Stimulated activated CD8-positive, alpha-beta memory T cell treated with anti-CD3 and anti-CD28 coated beads, Interleukin-15, amount 100 ng/mL, for 48 hours (primary cell): ENCODE measurements around the gene DOK7.
"Not testable (repeated sequence)": the region's sequence is repeated elsewhere in the genome, so short reads cannot be mapped to it uniquely, and the experiment has no call there.

Source experiments
- DNase-seq, 2 donors: peaks; one replicate each; pipeline ENCODE4 v3.0.0-alpha.2; 2020; ENCODE audit warnings: low read depth in 2 of 2

DOK7 gene

DNA sequence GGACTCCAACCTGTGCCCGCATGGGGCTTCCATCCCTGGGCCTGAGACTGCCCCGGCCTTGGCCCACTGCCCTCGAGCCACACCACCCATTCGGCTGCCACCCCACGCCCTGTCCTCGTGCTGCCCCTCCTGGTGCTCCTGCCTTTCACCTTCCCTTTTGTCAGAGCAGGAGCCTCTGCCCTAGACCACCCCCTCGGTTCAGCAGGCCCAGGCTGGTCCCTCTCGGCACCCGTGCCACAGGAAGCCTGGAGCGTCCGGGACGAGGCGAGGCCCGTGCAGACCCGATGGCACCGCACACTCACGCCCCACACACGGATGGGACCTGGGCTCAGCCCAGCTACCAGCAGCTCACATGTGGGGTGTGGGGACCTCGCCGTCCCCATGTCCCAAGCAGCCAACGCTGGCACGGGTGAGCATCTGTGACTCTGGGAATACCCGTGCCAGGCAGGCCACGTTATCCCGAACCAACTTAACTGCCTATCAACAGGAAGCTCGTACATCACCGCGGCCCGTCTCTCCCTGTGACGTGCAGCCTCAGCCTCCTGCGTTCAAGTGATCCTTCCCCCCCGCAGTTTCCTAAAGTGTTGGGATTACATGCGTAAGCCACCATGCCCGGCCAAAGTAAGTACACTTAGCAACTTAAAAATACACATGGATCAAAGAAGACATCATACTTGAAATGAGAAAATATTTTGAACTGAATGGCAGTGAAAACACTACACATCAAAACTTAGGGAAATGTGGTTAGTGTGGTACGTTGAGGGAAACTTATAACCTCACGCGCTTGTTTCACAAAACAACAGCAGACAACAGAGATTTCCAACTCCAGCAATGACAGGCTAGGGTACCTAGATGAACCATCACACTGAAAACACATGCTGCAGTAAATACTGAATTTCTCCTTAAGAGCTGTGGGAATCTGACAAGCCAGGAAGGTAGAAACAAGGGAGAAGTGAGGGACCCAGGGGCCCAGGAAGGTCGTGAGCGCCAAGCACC is 40.1 kb downstream of the DOK7 start:
- DNase-seq, result no peak

DNA sequence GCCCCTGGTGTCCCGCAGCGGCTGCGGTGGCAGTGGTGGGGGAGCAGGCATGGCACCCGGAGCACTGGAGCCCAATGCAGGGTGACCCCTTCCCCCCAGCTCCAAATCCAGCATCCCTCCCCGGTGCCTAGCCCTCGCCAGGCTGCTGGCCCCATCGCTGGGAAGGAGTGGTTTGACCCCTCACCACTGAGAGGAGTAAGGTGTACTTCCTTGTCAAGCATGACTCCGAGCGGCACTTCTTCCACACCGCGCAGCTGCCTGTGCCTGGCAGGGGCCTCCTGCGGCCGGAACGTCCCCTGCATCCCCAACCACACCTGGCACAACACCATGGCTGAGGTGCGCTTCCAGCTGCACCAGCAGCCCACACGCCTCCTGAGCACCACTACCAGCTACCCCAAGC is 42.1 kb downstream of the DOK7 start:
- no peak for DNase-seq

DNA sequence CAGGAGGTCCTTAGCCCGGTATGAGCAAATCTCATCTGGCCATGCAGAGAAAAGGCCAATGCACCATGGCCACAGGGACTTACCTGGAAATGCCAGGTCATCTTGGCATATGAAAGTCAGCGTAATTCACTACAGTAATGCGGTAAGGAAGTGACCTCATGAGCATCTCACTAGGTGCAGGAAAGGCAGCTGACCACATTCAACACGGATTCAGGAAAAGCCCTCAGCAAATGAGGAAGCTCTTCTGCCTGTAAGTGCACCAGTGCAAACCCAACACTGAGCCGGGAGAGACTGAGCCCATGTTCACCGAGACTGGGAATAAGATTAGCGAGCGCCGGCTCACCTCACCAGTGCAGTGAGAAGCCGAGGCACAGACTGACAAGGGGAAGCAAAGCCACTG is 45.4 kb downstream of the DOK7 start:
- DNase-seq, result no peak

DNA sequence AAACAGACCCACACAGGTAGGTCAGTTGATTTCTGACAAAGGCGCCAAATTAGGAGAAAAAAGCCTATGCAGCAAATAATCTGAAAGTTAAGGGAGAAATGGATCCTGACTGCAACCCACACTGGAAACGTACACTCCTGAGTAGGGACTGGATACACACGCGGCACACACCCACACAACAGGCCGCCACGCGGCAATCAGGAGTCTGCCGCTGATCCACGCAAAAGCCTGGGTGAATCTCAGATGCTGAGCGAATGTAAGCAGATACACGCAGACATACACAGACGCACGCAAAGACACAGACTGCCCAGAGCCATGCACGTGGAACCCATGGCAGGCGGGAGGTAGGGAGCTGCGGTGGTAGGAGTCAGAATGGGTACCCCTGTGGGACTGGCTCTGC is 47.4 kb downstream of the DOK7 start:
- DNase-seq, result no peak

DNA sequence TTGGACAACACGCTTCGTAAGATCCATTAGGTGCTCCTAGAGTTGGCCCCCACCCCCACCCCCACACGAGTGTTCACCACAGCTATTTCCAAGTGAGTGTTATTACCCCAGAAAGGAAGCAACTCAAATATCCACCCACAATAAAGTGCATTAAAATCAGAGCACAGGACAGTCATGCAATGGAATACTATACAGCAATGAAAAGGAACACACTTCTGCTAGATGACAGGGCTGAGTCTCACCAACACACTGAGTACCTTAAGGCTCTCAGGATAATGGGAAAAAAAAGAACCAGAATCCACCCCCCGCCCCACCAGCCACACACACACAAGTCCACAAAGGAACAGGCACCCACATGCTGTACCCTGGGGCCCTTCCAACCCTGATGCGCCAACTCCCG is 48.1 kb downstream of the DOK7 start:
- no peak for DNase-seq

DNA sequence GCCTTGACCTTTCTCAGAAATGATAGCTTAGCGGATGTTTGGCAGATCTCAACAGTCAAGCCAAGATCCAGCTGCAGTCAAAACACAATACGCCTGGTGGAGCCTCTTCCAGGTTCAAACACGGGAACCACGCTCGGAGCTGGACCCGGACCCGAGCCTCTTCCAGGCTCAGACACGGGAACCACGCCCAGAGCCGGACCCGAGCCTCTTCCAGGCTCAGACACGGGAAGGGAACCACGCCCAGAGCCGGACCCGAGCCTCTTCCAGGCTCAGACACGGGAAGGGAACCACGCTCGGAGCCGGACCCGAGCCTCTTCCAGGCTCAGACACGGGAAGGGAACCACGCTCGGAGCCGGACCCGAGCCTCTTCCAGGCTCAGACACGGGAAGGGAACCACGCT is 48.5 kb downstream of the DOK7 start:
- not testable (repeated sequence) for DNase-seq

DNA sequence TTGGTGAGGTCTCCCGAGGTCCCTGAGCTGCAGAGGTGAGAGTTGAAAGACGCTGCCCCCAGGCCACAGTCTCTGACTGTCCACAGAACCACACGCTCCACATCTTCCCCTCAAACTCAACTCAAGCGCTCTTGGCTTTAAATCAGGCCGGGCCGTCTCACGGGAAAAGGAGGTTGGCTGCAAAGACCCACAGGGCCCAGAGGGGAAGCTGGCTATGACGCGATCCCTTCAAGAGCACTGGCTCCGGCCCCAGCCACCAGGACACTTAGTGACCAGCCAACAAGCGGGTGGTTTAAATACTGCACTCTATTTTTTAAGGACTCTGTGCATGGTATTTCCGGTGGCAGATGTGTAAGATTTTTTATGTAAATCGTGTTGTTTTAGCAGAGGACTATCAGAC is 49.2 kb downstream of the DOK7 start:
- DNase-seq, result no peak

DNA sequence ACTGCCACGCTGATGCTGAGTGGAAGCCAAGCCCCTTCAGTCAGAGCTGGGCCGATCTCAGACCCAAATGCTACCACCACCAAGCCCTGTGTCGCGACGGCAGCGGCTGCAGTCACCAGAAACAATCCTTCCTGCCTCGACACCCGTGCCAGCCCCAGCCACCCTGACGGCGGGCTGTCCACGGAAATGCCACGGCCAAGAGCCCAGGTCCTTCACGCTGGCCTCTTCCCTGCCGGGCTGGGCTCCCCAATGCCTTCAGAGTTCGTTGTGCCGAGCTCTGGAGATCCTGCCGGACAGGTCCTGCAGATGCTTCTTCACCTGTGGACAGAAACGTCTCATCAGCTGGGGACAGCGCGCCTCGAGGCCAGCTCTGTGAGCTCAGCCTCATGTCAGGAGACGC is 49.6 kb downstream of the DOK7 start:
- DNase-seq, result no peak

DNA sequence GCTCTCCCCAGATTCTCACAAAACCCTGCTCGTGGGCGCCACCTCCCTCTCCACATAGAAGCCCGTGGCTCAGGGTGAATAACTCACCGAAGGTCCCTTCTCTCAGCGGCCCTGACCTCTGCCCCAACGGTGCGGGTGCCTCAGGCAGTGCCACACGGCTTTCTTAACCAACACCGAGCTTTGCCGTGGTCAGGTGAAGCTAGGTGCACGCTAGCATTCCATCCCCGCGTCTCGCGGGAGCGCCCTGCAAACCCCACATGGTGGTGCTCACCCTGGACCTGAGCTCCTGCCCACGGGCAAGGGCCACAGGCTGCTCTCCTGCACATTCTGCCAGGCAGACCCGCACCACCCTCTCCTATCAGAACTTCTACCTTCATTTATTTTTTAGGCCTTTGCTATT is 50.7 kb downstream of the DOK7 start:
- DNase-seq, result no peak

DNA sequence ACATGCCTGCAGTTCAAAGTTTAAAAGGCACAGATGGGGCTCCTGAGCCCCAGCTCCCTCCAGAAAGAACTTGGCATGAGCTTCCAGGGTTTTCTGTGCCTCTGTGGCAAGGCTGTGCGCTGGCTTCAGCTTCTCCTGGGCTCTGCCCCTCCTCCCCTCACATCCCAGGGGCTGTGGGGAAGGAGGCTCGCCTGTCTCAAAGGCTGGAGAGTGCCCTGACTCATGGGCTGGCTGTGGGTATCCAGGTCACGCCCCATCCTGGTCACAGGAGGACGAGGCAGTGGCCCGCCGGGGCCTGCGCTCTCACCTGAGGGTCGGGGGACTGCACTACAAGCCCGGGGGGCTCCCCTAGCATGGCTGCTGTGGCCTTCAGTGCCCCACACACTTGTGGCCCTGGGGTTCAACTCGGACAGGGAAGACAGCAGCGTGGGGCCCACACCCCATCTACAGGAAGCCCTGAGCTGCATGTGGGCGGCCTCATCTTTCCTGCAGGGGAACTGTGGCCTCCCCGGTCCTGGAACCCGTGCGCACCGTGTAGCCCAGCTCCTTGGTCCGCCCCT is 51.2 kb downstream of the DOK7 start:
- no peak for DNase-seq

DNA sequence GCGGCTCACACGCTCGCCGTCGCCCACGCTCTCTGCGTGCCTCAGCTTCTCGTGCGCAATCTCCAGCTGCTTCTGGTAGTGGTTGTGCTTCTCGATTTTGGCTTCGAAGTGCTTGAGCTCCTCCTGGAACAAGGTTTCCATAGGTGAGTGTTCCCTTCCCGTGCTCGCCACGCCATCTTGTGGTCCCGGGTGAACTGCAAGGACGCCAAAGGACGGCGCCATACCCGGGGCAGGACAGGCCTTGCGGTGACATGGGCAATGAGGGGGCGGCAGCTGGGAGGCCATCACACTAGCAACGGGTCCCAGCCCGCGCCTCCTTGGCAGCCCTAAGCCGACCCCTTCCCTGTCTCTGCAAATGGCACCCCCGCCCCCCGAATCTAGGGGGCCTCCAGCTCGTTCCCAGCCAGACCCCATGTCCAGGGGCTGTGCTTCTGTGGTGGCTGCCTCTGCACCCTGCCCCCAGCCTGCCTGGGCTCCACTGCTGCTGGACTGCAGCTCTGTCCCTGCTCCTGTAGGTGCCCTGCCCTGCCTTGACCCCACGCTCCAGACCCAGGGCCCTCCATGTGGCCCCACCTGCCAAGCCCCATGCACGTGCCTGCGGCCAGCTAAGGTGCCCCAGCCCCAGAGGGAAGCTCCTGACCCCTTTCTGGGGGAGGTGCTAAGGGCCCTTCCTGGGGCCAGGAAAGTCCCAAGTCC is 51.8 kb downstream of the DOK7 start:
- DNase-seq, result no peak

DNA sequence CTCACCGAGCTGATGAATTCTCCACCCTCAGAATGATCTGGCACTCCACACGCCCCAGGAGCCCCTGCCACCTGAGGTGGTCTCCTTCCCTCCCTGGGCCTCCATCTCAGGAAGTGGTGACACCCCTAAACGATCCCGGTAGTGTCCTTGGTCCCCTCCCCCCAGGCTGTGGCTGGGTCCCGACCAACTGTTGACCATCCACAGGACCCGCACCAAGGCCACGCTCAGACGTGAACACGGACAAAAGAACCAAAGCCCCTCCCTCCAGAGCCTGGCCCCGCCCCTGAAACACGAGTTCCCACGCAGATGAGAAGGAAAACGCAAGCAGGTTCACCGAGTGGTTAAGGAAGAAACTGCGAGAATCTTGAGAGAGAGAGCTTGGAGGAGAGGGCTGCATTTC is 52.5 kb downstream of the DOK7 start:
- no peak for DNase-seq

DNA sequence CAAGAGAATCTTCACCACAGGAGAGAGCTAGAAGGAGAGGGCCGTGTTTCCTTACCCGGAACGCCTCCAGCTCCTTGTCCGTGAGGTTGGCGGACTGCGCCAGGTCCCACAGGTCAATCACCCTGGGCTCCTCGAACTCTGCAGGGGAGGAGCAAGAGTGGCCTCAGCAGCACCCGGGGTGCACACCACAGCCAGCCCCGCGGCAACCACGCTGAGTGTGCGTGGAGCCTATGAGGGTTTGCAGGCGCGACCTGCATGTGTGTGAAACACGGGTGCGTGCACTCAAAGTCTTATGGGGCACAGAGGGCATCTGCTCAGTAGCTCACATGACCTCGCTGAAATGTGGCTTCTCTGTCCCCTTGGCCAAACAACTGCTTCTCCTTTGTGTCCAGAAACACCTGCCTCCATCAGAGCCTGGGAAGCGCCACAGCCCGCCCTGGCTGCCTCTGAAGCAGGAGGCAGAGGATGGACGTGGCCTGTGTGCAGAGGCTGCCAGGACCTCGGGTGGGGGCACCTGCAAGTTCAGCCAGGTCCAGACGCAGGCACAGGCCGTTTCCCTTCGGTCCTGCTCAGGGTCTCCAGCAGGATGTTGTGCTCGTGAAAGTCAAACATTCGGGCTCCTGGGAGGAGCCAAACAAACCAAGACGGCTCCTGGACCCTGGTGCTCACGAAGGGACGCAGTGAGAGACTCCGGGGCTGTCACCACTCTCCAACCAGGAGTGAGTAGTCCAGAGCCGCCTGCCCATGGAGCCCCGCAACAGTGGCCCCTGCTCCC is 53.1 kb downstream of the DOK7 start:
- no peak for DNase-seq

DNA sequence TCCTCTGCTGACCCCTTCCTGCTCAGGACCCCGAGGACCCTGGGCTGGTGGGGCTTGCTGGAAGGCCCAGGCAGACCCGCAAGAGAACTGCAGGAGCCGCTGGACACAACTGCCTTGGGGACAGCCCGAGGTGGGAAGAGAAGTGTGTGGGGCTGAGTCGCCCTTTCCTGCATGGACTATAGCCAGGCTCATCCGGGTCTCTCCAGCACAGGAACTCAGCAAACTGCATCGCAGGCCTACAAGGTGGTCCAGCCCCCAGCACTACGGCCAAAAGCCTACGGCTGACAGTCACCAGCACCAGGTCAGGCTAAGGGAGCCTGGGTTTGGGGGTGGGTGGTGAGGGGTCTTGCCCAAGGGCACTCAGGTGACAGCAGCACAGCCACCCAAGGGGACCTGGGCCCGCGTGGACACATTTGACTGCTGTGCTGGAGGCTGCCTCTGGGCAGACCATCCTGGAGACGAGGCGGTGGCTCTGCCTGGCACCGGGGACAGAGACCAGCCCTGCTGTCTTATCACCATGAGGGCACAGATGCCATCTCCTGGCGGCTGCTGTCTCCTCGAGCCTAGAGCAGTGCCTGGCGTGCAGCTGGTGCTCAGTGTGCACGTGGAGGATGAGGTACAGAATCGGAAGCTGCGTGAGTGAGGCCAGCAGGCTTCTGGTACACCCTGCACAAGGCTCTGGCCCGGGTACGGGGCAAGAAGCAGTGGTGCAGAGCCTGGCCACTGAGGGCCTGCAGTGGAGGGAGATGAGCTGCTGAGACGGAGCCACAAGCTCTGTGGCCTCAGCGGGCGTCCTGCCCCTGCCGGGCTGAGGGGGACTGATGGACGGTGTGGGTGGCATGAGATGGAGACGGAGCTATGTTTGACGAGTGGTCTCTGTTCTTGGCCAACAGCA is 54.0 kb downstream of the DOK7 start:
- no peak for DNase-seq

DNA sequence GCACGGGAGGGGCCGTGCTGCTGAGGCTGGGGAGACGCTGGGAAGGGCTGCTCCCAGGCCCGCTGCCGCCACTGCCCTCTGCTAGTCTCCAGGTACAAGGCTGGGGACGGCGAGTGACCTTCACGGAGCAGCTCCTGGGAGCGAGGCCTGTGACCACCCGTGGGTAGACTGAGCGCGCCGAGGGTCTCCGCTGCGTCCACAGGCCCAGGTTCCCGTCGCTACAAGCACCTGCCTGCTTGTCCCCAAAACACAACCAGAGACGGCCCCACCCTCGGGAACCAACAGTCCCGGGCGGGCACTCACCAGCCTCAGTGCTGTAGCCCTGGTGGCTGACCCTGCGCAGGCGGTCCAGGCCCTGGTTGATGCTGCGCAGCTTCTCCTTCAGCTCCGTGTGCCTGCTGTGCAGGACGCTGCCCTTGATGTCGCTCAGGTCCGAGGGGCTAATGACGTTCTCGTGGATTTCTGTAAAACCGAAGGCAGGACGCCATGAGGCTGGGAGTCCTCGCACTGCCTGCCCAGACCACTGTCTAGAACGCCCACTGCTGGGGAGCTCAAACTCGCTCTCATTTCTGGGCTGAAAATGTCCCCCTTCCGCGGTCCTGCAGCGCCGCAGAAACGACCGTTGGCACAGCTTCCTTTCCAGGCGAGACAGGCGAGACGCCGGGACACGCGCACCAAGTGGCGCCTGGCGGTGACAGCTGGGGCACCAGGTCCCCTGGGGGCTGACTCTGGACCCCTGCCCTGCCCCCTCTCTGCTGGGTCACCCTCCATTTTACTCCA is 54.8 kb downstream of the DOK7 start:
- DNase-seq, result no peak

DNA sequence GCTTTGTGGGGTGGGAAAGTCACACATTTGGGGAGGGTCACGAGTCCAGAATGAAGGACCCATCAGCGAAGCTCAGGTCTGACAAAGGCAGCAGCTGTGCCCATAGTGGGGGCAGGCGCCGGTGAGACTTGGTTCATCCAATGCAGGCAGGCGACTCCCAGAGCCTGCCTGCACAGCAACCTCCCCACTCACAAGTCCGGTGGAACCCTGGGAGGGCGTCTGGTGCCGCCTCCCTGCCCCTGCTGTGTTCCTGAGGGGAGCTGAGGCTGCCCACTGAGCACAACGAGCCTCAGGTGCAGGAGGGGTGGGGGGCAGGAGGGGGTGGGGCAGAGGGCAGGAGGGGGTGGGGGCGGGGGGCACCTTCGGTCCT is 55.4 kb downstream of the DOK7 start:
- DNase-seq, result no peak

DNA sequence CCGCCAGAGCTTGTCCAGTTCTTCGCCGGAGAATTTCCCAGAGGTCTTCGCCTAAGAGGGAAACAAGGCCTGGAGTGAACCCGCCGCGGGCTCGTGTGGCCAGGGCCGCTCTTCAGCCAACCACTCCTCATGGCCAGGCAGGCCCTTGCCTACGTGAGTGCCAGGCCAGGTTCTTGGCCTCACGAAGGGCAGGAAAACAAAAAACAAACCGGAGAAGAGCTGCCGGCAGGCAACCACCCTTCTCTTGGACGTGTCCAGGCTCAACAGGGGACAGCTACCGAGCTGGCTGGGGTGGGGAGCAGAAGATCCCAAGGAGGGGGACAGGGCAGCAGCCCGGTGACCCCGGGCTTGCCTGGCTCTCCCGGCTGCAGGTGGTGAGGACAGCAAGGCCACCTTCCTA is 55.8 kb downstream of the DOK7 start:
- no peak for DNase-seq

DNA sequence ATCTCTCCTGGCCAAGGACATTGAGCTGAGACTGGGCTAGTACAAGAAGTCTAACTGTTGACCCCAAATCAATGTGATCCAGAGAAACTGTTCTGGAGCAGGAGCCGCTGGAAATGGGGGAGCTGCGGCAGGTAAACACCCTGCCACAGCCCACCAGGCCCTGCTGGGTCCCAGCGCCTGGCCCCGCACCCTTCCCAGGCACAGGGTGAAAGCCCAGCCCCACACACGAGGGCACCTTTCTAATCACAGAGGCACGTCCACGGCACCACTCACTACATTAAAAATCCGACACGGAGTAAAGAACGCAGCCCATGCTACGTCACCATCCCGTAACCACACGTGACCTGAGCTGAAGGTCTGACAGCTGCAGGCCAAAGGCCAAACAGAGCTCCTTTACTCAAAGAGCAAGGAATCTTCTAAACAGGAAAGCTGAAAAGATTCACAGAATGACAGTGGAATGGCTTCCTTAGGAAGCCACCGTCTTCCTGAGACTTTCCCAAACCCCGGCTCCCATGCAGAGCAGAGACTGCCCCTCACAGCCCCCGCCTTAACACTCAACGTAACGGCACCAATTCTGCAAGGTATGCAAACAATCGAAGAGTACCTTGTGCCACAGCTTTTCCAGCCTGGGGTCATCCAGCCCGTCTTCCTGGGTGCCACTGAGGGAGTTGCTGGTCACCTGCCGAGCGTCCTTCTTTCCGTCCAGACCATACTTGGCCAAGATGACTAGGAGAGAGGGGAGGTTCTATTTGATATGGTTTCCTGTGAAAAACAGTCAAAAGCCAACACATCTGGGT is 56.6 kb downstream of the DOK7 start:
- DNase-seq, result no peak

DNA sequence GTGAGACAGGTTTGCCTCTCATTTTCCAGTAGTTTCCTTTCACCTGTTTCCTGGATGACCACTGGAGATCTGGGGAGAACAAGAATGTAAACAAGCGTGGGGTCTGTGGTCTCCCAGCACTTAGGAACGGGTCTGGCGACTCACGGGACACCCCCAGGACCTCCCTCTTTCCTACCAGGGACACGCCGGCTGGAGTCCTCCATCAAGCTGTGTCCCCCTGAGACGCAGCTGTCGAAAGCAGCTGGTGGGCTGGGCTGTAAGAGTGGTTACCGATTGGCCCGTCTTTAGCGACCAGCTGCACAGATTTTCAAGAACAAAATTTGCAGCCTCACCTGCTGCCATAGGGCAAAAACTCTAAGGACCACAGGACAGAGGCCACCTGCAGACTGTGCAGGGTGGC is 57.2 kb downstream of the DOK7 start:
- DNase-seq, result no peak
